Measurements from ENCODE around the gene DBP.
"Not testable (repeated sequence)": the region's sequence is repeated elsewhere in the genome, so short reads cannot be mapped to it uniquely, and the experiment has no call there.

DBP gene

GRCh38 chr19:48636859-48637448 is at the start of gene DBP:
Gene DBP (minus strand): TSS chr19:48637379. CDS start chr19:48636994, 385 bp downstream.
- Histone ChIP-seq H3K4me3 (ENCODE audit: low read length) (peak within 1 kb of the TSS; percentile 97), H3K36me3 (ENCODE audit: control insufficient read depth, insufficient read depth, low read length) (peaks cover 9% of the 10 kb centered on the region), H3K9ac (ENCODE audit: low read length) (peak within 1 kb of the TSS; percentile 71), H3K27me3 (ENCODE audit: control insufficient read depth, insufficient read depth, low read length) (no peaks in the 10 kb centered on the region), H3K27ac (ENCODE audit: low read depth, low read length) (peak within 1 kb of the TSS; percentile 98), H3K4me1 (ENCODE audit: control insufficient read depth, insufficient read depth, low read length) (peaks cover 31% of the 10 kb centered on the region)

DNA sequence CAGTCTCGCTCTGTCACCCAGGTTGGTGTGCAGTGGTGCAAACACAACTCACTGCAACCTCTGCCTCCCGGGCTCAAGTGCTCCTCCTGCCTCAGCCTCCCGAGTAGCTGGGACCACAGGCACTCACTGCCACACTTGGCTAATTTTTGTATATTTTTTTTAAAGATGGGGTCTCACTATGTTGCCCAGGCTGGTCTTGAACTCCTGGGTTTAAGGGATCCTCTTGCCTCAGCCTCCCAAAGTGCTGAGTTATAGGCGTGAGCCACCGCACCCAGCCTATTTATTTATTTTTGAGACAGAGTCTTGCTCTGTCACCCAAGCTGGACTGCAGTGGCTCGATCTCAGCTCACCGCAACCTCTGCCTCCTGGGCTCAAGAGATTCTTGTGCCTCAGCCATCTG is 49.5 kb upstream of the DBP start:
- not testable (repeated sequence) for H3K4me1 ChIP-seq (ENCODE audit: control insufficient read depth, insufficient read depth, low read length); H3K9ac ChIP-seq (ENCODE audit: low read length); H3K4me3 ChIP-seq (ENCODE audit: low read length); H3K27ac ChIP-seq (ENCODE audit: low read depth, low read length); H3K36me3 ChIP-seq (ENCODE audit: control insufficient read depth, insufficient read depth, low read length); H3K27me3 ChIP-seq (ENCODE audit: control insufficient read depth, insufficient read depth, low read length)

- Histone ChIP-seq H3K27me3 (ENCODE audit: control insufficient read depth, insufficient read depth, low read length) (no peaks in the 10 kb centered on the region), H3K9ac (ENCODE audit: low read length) (no peak overlapping the region), H3K4me3 (ENCODE audit: low read length) (no peak overlapping the region), H3K36me3 (ENCODE audit: control insufficient read depth, insufficient read depth, low read length) (no peaks in the 10 kb centered on the region), H3K27ac (ENCODE audit: low read depth, low read length) (no peak overlapping the region), H3K4me1 (ENCODE audit: control insufficient read depth, insufficient read depth, low read length) (no peaks in the 10 kb centered on the region)
These were observed 48.9 kb upstream of the DBP start for GRCh38 chr19:48686088-48686487.

DNA sequence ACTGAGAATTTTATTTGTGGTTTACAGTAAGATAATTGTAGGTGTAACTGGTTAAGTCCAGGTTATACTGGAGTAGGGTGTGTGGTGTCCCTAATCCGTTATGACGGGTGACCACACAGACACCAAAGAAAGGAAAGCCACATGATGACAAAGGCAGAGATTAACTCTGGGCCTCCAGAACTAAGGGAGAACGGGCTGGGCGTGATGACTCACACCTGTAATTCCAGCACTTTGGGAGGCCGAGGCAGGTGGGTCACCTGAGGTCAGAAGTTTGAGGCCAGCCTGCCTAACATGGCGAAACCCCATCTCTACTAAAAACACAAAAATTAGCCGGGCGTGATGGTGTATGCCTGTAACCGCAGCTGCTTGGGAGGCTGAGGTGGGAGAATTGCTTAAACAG is 48.4 kb upstream of the DBP start:
- no peaks in the 10 kb centered on the region for H3K4me1 ChIP-seq (ENCODE audit: control insufficient read depth, insufficient read depth, low read length)
- no peak overlapping the region for H3K9ac ChIP-seq (ENCODE audit: low read length)
- no peak overlapping the region for H3K4me3 ChIP-seq (ENCODE audit: low read length)
- no peak overlapping the region for H3K27ac ChIP-seq (ENCODE audit: low read depth, low read length)
- H3K27me3 ChIP-seq (ENCODE audit: control insufficient read depth, insufficient read depth, low read length), result no peaks in the 10 kb centered on the region
- no peaks in the 10 kb centered on the region for H3K36me3 ChIP-seq (ENCODE audit: control insufficient read depth, insufficient read depth, low read length)

DNA sequence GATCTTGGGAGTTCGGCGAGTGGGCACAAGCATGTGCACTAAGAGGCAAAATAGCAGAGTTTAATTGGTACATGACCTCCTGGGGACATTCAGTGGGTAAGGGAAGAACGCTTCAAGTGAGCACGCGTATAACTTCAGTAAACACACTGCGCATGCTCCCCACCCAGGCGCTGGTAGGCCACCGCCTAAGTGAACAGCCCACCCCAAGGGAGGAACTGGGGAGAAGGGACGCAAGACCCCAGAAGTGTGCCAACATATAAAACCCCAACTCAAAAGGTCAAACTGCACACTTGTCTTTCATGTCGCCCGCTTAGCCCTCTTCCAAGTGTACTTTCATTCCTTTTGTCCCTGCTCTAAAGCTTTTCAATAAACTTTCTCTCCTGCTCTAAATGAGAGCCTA is 46.2 kb upstream of the DBP start:
- Histone ChIP-seq H3K9ac (ENCODE audit: low read length) (no peak overlapping the region), H3K27ac (ENCODE audit: low read depth, low read length) (no peak overlapping the region), H3K4me3 (ENCODE audit: low read length) (no peak overlapping the region)

GRCh38 chr19:48681127-48681470 is 43.9 kb upstream of the DBP start:
- no peak overlapping the region for H3K9ac ChIP-seq (ENCODE audit: low read length)
- no peaks in the 10 kb centered on the region for H3K27me3 ChIP-seq (ENCODE audit: control insufficient read depth, insufficient read depth, low read length)
- no peak overlapping the region for H3K4me3 ChIP-seq (ENCODE audit: low read length)
- no peaks in the 10 kb centered on the region for H3K36me3 ChIP-seq (ENCODE audit: control insufficient read depth, insufficient read depth, low read length)
- H3K4me1 ChIP-seq (ENCODE audit: control insufficient read depth, insufficient read depth, low read length), result no peaks in the 10 kb centered on the region
- H3K27ac ChIP-seq (ENCODE audit: low read depth, low read length), result no peak overlapping the region

More for the DNA sequence above, 46.2 kb upstream of the DBP start:
- Histone ChIP-seq H3K27me3 (ENCODE audit: control insufficient read depth, insufficient read depth, low read length) (no peaks in the 10 kb centered on the region), H3K36me3 (ENCODE audit: control insufficient read depth, insufficient read depth, low read length) (no peaks in the 10 kb centered on the region), H3K4me1 (ENCODE audit: control insufficient read depth, insufficient read depth, low read length) (no peaks in the 10 kb centered on the region)

GRCh38 chr19:48680436-48681126 is 43.4 kb upstream of the DBP start:
- H3K27me3 ChIP-seq (ENCODE audit: control insufficient read depth, insufficient read depth, low read length), result no peaks in the 10 kb centered on the region
- no peaks in the 10 kb centered on the region for H3K36me3 ChIP-seq (ENCODE audit: control insufficient read depth, insufficient read depth, low read length)
- no peak overlapping the region for H3K9ac ChIP-seq (ENCODE audit: low read length)
- H3K27ac ChIP-seq (ENCODE audit: low read depth, low read length), result no peak overlapping the region
- H3K4me3 ChIP-seq (ENCODE audit: low read length), result no peak overlapping the region
- H3K4me1 ChIP-seq (ENCODE audit: control insufficient read depth, insufficient read depth, low read length), result no peaks in the 10 kb centered on the region

DNA sequence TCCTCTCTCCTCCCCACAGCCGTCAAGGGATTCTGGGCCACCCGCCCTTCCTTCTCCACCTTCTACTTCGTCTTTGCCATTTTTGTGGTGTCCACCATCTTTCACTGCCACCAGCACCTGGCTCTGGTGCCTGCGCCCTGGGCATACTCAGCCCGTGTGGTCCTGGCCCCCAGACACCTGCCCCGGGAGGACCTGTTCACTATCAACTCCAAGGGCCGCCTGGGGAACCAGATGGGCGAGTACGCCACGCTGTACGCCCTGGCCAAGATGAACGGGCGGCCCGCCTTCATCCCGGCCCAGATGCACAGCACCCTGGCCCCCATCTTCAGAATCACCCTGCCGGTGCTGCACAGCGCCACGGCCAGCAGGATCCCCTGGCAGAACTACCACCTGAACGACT is 42.8 kb upstream of the DBP start:
- not testable (repeated sequence) for H3K4me1 ChIP-seq (ENCODE audit: control insufficient read depth, insufficient read depth, low read length)

GRCh38 chr19:48678201-48678600 is 41.0 kb upstream of the DBP start:
- H3K36me3 ChIP-seq (ENCODE audit: control insufficient read depth, insufficient read depth, low read length), result no peaks in the 10 kb centered on the region
- H3K4me1 ChIP-seq (ENCODE audit: control insufficient read depth, insufficient read depth, low read length), result peaks cover 4% of the 10 kb centered on the region
- H3K27me3 ChIP-seq (ENCODE audit: control insufficient read depth, insufficient read depth, low read length), result no peaks in the 10 kb centered on the region
- H3K4me3 ChIP-seq (ENCODE audit: low read length), result no peak overlapping the region
- H3K27ac ChIP-seq (ENCODE audit: low read depth, low read length), result no peak overlapping the region
- no peak overlapping the region for H3K9ac ChIP-seq (ENCODE audit: low read length)

More for the DNA sequence above, 42.8 kb upstream of the DBP start:
- not testable (repeated sequence) for H3K27me3 ChIP-seq (ENCODE audit: control insufficient read depth, insufficient read depth, low read length); H3K27ac ChIP-seq (ENCODE audit: low read depth, low read length); H3K9ac ChIP-seq (ENCODE audit: low read length); H3K36me3 ChIP-seq (ENCODE audit: control insufficient read depth, insufficient read depth, low read length); H3K4me3 ChIP-seq (ENCODE audit: low read length)

DNA sequence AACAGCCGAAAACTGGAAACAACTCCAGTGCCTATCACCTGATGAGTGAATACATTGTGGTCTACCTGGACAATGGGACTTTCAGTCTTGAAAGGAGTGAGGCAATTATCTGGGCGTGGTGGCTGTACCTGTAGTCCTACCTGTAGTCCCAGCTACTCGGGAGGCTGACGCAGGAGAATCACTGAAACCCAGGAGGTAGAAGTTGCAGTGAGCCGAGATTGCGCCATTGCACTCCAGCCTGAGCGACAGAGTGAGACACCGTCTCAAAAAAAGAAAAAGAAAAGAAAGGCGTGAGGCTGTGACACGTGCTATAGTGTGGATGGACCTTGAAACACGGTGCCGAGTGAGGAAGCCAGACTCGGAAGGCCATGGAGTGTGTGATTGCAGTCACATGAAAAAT is 39.7 kb upstream of the DBP start:
- no peaks in the 10 kb centered on the region for H3K36me3 ChIP-seq (ENCODE audit: control insufficient read depth, insufficient read depth, low read length)
- H3K4me1 ChIP-seq (ENCODE audit: control insufficient read depth, insufficient read depth, low read length), result peaks cover 4% of the 10 kb centered on the region
- no peak overlapping the region for H3K4me3 ChIP-seq (ENCODE audit: low read length)
- no peaks in the 10 kb centered on the region for H3K27me3 ChIP-seq (ENCODE audit: control insufficient read depth, insufficient read depth, low read length)
- no peak overlapping the region for H3K9ac ChIP-seq (ENCODE audit: low read length)
- H3K27ac ChIP-seq (ENCODE audit: low read depth, low read length), result no peak overlapping the region

DNA sequence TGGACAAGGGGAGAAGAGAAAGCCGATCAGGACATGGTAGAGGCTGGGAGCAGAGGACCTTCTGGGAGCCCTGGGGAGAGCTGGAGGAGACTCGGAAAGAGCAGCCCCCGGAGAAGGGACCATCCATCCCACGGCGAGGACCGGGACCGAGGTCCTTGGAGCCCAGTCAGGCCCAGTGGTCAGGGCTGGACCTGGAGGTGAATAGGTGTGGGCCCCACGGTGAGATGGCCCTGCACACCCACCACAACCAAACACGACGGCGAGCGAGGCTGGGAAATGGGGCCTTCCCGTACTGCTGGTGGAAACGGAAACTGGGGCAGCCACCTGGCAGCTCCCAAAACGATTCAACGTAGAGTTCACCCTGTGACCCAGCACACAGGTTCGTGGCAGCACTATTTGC is 39.3 kb upstream of the DBP start:
- no peaks in the 10 kb centered on the region for H3K36me3 ChIP-seq (ENCODE audit: control insufficient read depth, insufficient read depth, low read length)
- no peak overlapping the region for H3K4me3 ChIP-seq (ENCODE audit: low read length)
- peaks cover 4% of the 10 kb centered on the region for H3K4me1 ChIP-seq (ENCODE audit: control insufficient read depth, insufficient read depth, low read length)
- no peaks in the 10 kb centered on the region for H3K27me3 ChIP-seq (ENCODE audit: control insufficient read depth, insufficient read depth, low read length)
- no peak overlapping the region for H3K27ac ChIP-seq (ENCODE audit: low read depth, low read length)
- H3K9ac ChIP-seq (ENCODE audit: low read length), result no peak overlapping the region

DNA sequence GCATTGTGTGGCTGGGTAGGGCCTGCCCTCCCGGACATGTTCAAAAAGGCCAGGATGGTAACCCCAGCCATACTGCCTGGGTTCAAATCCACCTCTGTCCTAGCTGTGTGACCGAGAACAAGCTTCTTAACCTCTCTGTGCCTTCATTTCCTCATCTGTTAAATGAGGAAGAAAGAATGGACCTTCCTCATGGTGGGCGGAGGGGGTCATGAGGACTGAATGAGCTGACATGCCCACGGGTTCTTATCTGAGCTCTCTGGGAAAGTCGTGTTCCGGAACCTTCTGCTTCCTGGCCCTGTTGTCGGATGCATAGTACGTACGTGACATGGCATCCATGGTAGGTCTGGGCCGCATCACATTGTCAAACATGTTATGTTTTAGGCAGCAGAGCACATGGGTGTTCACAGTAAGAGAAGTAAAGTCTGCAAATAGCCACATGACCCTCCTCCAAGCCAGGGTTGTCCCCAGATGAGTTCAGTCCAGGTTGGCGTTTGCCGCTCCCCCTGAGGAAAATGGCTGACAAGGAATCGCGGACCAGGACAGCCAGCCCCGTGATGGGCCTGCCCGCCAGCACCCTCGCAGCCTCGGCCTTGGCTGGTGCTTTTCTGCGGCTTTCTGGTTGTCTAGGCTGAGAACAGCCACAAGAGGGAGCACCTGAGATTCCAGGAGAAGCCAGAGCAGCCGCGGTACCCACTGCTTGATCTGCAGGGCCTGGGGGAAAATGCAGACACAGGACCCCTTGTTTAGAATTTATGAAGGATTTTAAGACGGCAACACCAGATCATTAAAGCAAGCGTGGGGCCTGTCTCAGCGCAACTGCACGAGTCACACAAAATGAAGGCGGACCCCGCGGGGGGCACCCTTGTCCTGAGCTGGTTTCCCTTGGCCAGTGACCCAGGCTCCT is 38.0 kb upstream of the DBP start:
- Histone ChIP-seq H3K4me3 (ENCODE audit: low read length) (peak overlapping the region; percentile 3), H3K9ac (ENCODE audit: low read length) (no peak overlapping the region), H3K27ac (ENCODE audit: low read depth, low read length) (no peak overlapping the region), H3K27me3 (ENCODE audit: control insufficient read depth, insufficient read depth, low read length) (no peaks in the 10 kb centered on the region), H3K36me3 (ENCODE audit: control insufficient read depth, insufficient read depth, low read length) (no peaks in the 10 kb centered on the region), H3K4me1 (ENCODE audit: control insufficient read depth, insufficient read depth, low read length) (peaks cover 4% of the 10 kb centered on the region)
